T-helper 2 cell treated with Interferon-gamma antibody and Interleukin-4, amounts not matched to agents 100 ng/mL and 5 ng/mL, for 36 hours (primary cell): Measurements from ENCODE around the gene SLC17A2. TPM values are rescaled to one million over a fixed set of nuclear protein-coding genes. Genes with fewer than 3 reads are reported as not detected.

Experiments
- total RNA-seq: library from RNA; stranded (reverse); gene quantifications from 2 replicates; pipeline ENCODE4 v1.2.3, GENCODE V29; 2022

SLC17A2 gene
- total RNA-seq, 1 donor from 2014 or later, result not detected

Other genes with a start within 250 kb of the SLC17A2 start
- not detected in 2 replicates for gene SLC17A4, start 175.9 kb downstream of the SLC17A2 start, total RNA-seq
- not detected in 2 replicates for gene SLC17A1, start 98.6 kb downstream of the SLC17A2 start, total RNA-seq
- gene SLC17A3, start 56.4 kb downstream of the SLC17A2 start, total RNA-seq, result 0.55 and 1.2 TPM in 2 replicates
- gene TRIM38, start 32.1 kb upstream of the SLC17A2 start, total RNA-seq, result 24.9 and 25.2 TPM in 2 replicates
- 0.91 and 1.0 TPM in 2 replicates for gene HFE, start 156.7 kb upstream of the SLC17A2 start, total RNA-seq